Measurements from ENCODE around the gene SOS1. TPM values are rescaled to one million over a fixed set of nuclear protein-coding genes. Genes with fewer than 3 reads are reported as not detected.

The SOS1 gene
- total and polyA plus RNA-seq, 2 donors (not counting 1 experiment from before 2014, with no cell fraction given) = 24.9 to 27.6 TPM

GRCh38 chr2:38981670-38982357 lies 139.0 kb downstream of the SOS1 start:
- peaks cover 4% of the 10 kb centered on the region for H3K36me3 ChIP-seq (ENCODE audit: control insufficient read depth, insufficient read depth, low read length)
- no peaks in the 10 kb centered on the region for H3K79me2 ChIP-seq (ENCODE audit: control insufficient read depth, insufficient read depth, low read length)

DNA sequence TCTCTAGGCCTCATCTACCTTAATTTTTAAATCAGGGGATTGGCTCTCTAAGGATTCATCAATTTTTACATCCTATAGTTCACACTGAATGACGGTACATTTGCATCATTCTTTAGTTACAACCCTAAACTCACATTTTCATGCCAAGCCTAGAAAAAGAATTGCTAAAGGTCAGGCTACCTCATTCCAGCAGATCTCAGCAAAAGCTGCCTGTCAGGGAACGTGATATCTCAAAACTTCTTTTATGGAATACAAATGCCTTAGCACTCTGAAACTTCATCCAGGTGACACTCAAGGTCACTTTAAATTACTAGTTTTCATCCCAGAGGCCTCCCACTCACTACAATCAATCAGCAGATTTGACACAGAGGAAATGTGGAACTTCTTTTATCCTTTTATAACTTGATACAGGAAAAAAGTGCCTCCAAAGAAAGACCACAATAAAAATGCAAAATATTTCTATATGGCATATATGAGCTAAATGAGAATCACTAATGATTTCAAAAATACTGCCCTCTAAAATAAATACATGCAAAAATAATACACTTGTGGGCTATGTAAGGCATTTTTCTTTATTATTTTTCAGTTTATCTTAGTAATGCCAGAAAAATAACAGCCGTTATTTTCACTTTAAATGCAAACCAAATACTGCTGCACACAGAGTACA lies 139.7 kb downstream of the SOS1 start:
- TF ChIP-seq, protein P1, sequence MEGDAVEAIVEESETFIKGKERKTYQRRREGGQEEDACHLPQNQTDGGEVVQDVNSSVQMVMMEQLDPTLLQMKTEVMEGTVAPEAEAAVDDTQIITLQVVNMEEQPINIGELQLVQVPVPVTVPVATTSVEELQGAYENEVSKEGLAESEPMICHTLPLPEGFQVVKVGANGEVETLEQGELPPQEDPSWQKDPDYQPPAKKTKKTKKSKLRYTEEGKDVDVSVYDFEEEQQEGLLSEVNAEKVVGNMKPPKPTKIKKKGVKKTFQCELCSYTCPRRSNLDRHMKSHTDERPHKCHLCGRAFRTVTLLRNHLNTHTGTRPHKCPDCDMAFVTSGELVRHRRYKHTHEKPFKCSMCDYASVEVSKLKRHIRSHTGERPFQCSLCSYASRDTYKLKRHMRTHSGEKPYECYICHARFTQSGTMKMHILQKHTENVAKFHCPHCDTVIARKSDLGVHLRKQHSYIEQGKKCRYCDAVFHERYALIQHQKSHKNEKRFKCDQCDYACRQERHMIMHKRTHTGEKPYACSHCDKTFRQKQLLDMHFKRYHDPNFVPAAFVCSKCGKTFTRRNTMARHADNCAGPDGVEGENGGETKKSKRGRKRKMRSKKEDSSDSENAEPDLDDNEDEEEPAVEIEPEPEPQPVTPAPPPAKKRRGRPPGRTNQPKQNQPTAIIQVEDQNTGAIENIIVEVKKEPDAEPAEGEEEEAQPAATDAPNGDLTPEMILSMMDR (conservative IDR thresholded peaks at IDR 0.05 in 1 of 2, IDR thresholded peaks at IDR 0.05 in 1 of 2; ENCODE audit: low read depth in 1 of 2, low read length in 2 of 2) = no peak
- TF ChIP-seq EZH2 (IDR thresholded peaks at IDR 0.05; ENCODE audit: low read length, missing control alignments) = no peak
- H3K4me3 ChIP-seq (replicated peaks in 1 of 4; ENCODE audit: control extremely low read depth in 1 of 4, insufficient read depth in 1 of 4, low read depth in 3 of 4, low read length in 4 of 4) = no peak overlapping the region
- no peak overlapping the region for H2AFZ ChIP-seq (ENCODE audit: low read length)
- no peaks in the 10 kb centered on the region for H3K79me2 ChIP-seq (ENCODE audit: control insufficient read depth, insufficient read depth, low read length)
- H3K9me3 ChIP-seq (ENCODE audit: control insufficient read depth, insufficient read depth, low read depth, low read length) = no peaks in the 10 kb centered on the region
- H3K4me2 ChIP-seq (ENCODE audit: extremely low read depth, insufficient read depth, low read length) = no peak overlapping the region
- peaks cover 4% of the 10 kb centered on the region for H3K36me3 ChIP-seq (ENCODE audit: control insufficient read depth, insufficient read depth, low read length)
- no peaks in the 10 kb centered on the region for H3K27me3 ChIP-seq (ENCODE audit: control insufficient read depth, insufficient read depth, low read length)
- no peak overlapping the region for H3K27ac ChIP-seq (ENCODE audit: insufficient read depth, low read length)
- no peak overlapping the region for H3K9ac ChIP-seq (ENCODE audit: insufficient read depth, low read length)
- H4K20me1 ChIP-seq (ENCODE audit: control insufficient read depth, extremely low read depth, insufficient read depth, low read length) = no peaks in the 10 kb centered on the region
- no peak for DNase-seq (ENCODE audit: low read depth in 2 of 2)
- no peaks in the 10 kb centered on the region for H3K4me1 ChIP-seq (ENCODE audit: control insufficient read depth, extremely low read depth, insufficient read depth, low read length)

More at GRCh38 chr2:38981670-38982357, 139.0 kb downstream of the SOS1 start:
- Histone ChIP-seq H3K9me3 (ENCODE audit: control insufficient read depth, insufficient read depth, low read depth, low read length) (no peaks in the 10 kb centered on the region), H3K27me3 (ENCODE audit: control insufficient read depth, insufficient read depth, low read length) (no peaks in the 10 kb centered on the region), H3K4me2 (ENCODE audit: extremely low read depth, insufficient read depth, low read length) (no peak overlapping the region), H3K4me3 (replicated peaks in 1 of 4; ENCODE audit: control extremely low read depth in 1 of 4, insufficient read depth in 1 of 4, low read depth in 3 of 4, low read length in 4 of 4) (no peak overlapping the region), H3K27ac (ENCODE audit: insufficient read depth, low read length) (no peak overlapping the region), H3K9ac (ENCODE audit: insufficient read depth, low read length) (no peak overlapping the region), H2AFZ (ENCODE audit: low read length) (no peak overlapping the region), H3K4me1 (ENCODE audit: control insufficient read depth, extremely low read depth, insufficient read depth, low read length) (no peaks in the 10 kb centered on the region), H4K20me1 (ENCODE audit: control insufficient read depth, extremely low read depth, insufficient read depth, low read length) (no peaks in the 10 kb centered on the region)
- DNase-seq (ENCODE audit: low read depth in 2 of 2) = no peak
- no peak for TF ChIP-seq EZH2 (IDR thresholded peaks at IDR 0.05; ENCODE audit: low read length, missing control alignments)
- TF ChIP-seq, protein P1 (conservative IDR thresholded peaks at IDR 0.05 in 1 of 2, IDR thresholded peaks at IDR 0.05 in 1 of 2; ENCODE audit: low read depth in 1 of 2, low read length in 2 of 2) = no peak

- no peak overlapping the region for H2AFZ ChIP-seq (ENCODE audit: low read length)
- H3K79me2 ChIP-seq (ENCODE audit: control insufficient read depth, insufficient read depth, low read length) = no peaks in the 10 kb centered on the region
- no peak overlapping the region for H3K4me3 ChIP-seq (replicated peaks in 1 of 4; ENCODE audit: control extremely low read depth in 1 of 4, insufficient read depth in 1 of 4, low read depth in 3 of 4, low read length in 4 of 4)
- no peaks in the 10 kb centered on the region for H4K20me1 ChIP-seq (ENCODE audit: control insufficient read depth, extremely low read depth, insufficient read depth, low read length)
- TF ChIP-seq, protein P1 (conservative IDR thresholded peaks at IDR 0.05 in 1 of 2, IDR thresholded peaks at IDR 0.05 in 1 of 2; ENCODE audit: low read depth in 1 of 2, low read length in 2 of 2) = no peak
- TF ChIP-seq EZH2 (IDR thresholded peaks at IDR 0.05; ENCODE audit: low read length, missing control alignments) = no peak
- DNase-seq (ENCODE audit: low read depth in 2 of 2) = no peak
- H3K4me2 ChIP-seq (ENCODE audit: extremely low read depth, insufficient read depth, low read length) = no peak overlapping the region
- no peaks in the 10 kb centered on the region for H3K36me3 ChIP-seq (ENCODE audit: control insufficient read depth, insufficient read depth, low read length)
- H3K27me3 ChIP-seq (ENCODE audit: control insufficient read depth, insufficient read depth, low read length) = no peaks in the 10 kb centered on the region
- H3K4me1 ChIP-seq (ENCODE audit: control insufficient read depth, extremely low read depth, insufficient read depth, low read length) = no peaks in the 10 kb centered on the region
- no peak overlapping the region for H3K27ac ChIP-seq (ENCODE audit: insufficient read depth, low read length)
- H3K9me3 ChIP-seq (ENCODE audit: control insufficient read depth, insufficient read depth, low read depth, low read length) = no peaks in the 10 kb centered on the region
- H3K9ac ChIP-seq (ENCODE audit: insufficient read depth, low read length) = no peak overlapping the region
Observed at GRCh38 chr2:38978908-38979307, 141.9 kb downstream of the SOS1 start.

Data from fibroblast of lung (primary cell).